ENCODE measurements around the gene SCO2.

- TF ChIP-seq, protein P1, sequence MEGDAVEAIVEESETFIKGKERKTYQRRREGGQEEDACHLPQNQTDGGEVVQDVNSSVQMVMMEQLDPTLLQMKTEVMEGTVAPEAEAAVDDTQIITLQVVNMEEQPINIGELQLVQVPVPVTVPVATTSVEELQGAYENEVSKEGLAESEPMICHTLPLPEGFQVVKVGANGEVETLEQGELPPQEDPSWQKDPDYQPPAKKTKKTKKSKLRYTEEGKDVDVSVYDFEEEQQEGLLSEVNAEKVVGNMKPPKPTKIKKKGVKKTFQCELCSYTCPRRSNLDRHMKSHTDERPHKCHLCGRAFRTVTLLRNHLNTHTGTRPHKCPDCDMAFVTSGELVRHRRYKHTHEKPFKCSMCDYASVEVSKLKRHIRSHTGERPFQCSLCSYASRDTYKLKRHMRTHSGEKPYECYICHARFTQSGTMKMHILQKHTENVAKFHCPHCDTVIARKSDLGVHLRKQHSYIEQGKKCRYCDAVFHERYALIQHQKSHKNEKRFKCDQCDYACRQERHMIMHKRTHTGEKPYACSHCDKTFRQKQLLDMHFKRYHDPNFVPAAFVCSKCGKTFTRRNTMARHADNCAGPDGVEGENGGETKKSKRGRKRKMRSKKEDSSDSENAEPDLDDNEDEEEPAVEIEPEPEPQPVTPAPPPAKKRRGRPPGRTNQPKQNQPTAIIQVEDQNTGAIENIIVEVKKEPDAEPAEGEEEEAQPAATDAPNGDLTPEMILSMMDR (IDR thresholded peaks at IDR 0.05) = no peak
- TF ChIP-seq POLR2AphosphoS5 (IDR thresholded peaks at IDR 0.05) = no peak
- TF ChIP-seq POLR2A (IDR thresholded peaks at IDR 0.05) = no peak
Observed at GRCh38 chr22:50569896-50570535, 44.6 kb upstream of the SCO2 start.

Data from breast epithelium (tissue), 3 donors.